Activated T-cell treated with anti-CD3 and anti-CD28 coated beads, Interleukin-2, amount 50 U/mL, for 4 hours (primary cell): ENCODE results near the gene B3GNT5. TPM values are rescaled to one million over a fixed set of nuclear protein-coding genes. Genes with fewer than 3 reads are reported as not detected.
A peak's percentile ranks its signal among the peaks of the same experiment; 100 is the strongest.

Experiments used
- ATAC-seq, 2 donors: fragments of 200-7000 bp; cut with Tn5 transposase; one replicate each; pipeline ENCODE4 v1.10.0; 2021
- DNase-seq: peaks from one replicate; pipeline ENCODE4 v3.0.0-alpha.2; 2020
- H3K27me3 Mint-ChIP-seq: one replicate; pipeline ENCODE4 v1.8.0; 2021; ENCODE audit warnings: low read depth, mixed read lengths
- H3K36me3 Mint-ChIP-seq: one replicate; pipeline ENCODE4 v1.8.0; 2022; ENCODE audit warnings: mixed read lengths; ENCODE audit not compliant: insufficient read depth
- H3K4me1 Mint-ChIP-seq: one replicate; pipeline ENCODE4 v1.8.0; 2021; ENCODE audit warnings: low read depth, mixed read lengths
- H3K4me3 Mint-ChIP-seq: one replicate; pipeline ENCODE4 v1.8.0; 2021; ENCODE audit warnings: mild to moderate bottlenecking, moderate library complexity, mixed read lengths
- H3K9me3 Mint-ChIP-seq: one replicate; pipeline ENCODE4 v1.8.0; 2021; ENCODE audit warnings: mixed read lengths
- total RNA-seq, 3 donors: library from RNA; stranded (reverse); gene quantifications; one replicate each; pipeline ENCODE4 v1.2.1, GENCODE V29; 2021

The B3GNT5 gene
- total RNA-seq, 3 donors from 2014 or later = 24.1 to 66.6 (median 34.1) TPM

DNA sequence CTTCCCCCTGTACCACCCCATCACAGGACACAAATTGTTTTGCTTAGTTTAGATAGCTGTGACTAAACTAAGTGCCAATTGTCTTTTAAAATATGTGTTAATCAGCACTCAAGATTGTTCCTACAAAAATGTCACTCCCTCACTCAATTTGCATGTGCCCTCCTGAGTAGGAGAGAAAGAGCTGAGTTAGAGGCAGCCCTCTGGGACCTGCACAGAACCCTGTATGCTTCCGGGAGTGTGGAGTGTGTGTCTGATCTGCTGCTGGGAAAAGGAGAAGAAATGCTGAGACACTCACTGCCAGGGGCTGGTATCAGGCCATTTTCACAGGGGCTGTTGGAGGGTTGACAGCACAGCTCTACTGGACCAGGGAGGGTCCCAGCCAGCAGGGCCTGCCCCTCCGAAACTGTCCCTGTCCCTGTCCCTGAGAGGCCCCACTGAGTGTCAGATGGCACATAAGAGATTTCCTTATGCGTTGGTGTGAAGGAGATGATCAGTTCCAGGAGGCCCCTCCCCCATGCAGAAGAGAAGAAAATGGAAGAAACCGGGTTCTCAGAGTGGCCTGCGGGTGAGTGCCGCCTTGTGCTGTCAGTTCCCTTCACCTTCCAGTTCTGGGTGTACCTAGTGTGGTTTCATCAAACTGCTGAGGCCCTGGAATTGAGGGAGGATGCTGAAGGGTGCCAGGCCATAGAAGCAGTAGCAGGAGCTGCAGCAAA is 3.9 kb upstream of the B3GNT5 start:
- ATAC-seq = no peak
- H3K9me3 Mint-ChIP-seq = no peaks in the 10 kb centered on the region
- H3K4me1 Mint-ChIP-seq = peaks cover 5% of the 10 kb centered on the region
- no peak overlapping the region for H3K4me3 Mint-ChIP-seq
- no peak for DNase-seq
- peaks cover 8% of the 10 kb centered on the region for H3K27me3 Mint-ChIP-seq
- H3K36me3 Mint-ChIP-seq = no peaks in the 10 kb centered on the region

DNA sequence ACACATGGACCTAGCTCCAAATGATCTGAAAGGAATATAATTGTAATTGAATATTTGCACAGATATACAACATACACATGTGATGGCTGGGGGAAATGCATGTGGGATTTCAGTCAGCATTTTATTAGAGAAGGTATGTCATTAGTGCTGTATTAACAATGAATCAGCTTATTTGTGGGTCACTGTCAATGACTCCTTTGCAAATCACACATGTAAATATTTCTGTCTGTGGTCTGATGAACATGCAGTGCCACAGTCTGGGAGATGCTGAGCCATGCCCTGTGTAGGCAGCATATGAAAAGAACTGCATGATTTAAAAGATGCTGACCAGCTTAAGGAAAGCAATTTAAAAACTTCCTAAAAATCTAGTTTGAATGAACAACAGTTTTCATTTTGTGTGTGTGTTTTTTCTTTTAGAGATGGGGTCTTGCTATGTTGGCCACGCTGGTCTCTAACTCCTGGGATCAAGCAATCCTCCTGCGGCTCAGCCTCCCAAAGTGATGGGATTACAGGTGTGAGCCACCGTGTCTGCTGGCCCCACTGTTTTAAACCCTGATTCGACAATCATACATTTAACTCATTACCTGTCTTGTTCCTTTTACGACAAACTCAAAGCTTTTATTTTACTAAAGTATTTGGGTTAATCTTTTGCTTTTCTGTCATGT is 803 bp upstream of the B3GNT5 start:
- peaks cover 14% of the 10 kb centered on the region for H3K4me1 Mint-ChIP-seq

DNA sequence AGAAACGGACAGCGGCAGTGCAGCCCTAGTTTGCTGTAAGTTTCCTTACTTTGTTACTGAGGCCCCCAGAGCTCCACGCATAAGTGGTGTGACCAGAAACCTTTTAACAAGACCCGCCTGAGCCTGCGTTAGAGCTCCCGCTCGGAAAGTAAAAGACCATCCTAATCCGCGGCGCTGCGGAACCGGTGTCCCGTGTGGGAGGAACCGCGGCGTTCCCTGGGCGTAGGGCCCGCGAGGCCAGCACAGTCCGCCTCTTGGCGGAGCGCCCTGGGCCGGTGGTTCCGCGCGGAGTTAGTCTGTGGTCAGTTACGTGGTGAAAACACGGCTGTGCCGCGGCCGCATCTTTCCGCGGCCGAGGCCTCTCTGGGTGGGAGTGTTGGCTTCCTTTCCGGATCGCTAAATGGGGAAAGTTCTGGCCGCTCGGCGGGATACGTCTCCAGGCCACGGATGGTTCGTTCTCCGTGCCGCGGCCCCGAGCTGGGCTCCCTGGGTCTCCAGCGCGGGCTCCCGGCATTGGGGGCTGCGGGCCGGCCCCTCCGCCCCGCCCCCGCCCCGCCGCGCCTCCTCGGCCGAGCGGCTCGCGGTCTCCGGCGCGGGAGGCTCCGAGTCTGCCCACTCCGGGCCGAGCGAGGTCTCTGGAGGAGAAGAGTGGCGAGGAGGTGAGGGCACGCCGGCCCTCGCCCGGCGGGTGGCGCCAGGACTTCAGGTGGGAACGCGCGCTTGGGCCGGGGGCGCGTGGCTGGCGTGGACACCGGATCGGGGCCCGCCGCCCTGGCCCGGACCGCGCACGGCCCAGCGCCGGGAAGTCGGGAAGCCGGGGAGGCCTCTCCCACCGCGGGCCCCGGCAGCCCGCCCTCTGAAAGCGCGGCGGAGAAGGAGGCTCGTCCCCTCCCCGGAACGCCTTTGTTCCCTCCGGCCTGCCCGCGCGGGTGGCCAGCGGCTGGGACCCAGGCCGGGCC is 754 bp downstream of the B3GNT5 start:
- no peaks in the 10 kb centered on the region for H3K9me3 Mint-ChIP-seq
- ATAC-seq = peak; percentile 60 to 61
- peaks cover 14% of the 10 kb centered on the region for H3K4me1 Mint-ChIP-seq
- H3K4me3 Mint-ChIP-seq = peak overlapping the region; percentile 83
- H3K27me3 Mint-ChIP-seq = peaks cover 23% of the 10 kb centered on the region
- peak; percentile 21 for DNase-seq
- H3K36me3 Mint-ChIP-seq = peaks cover 9% of the 10 kb centered on the region

More for the DNA sequence above, 803 bp upstream of the B3GNT5 start:
- peak overlapping the region; percentile 72 for H3K4me3 Mint-ChIP-seq
- DNase-seq = no peak
- ATAC-seq = no peak
- peaks cover 19% of the 10 kb centered on the region for H3K27me3 Mint-ChIP-seq
- H3K36me3 Mint-ChIP-seq = peaks cover 5% of the 10 kb centered on the region
- H3K9me3 Mint-ChIP-seq = no peaks in the 10 kb centered on the region

DNA sequence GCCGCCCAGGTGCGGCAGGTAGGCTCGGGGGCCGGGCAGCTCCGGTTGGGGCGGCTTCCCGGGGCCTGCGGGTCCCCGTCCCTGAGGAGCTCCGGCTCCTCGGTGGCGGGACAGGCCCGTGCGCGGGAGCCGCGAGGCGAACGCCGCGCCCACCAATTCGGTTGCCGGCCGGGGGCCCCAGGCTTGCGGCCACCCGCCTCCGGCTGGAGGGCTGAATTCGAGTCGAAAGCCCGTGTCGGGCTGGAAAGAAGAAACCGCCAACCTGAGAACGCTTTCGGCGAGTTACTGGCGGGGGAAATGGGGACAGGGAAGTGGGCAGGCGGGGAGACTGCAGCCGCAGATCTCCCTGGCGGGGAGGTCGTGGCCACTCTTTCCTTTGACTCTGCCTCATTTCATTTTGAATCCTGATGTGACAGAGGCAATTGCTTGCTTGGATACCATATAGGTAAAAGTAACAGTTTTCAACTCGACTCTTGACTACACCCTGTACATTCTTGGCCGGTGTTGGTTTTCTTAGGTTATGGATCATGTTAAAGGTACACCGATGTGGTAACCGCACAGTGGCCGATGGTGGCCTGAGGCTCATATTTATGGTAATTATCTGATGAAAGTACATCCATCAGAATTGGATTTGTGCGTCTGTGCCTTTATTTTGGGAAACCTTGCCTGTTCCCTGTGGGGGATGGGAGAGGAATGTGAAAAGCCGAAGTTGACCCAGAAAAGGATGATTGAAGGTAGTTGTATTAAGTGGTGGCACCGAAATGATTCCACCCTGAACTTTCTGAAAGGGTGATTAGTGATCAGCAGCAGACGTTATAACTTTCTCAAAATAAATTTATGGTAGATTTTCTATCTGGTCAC is 1.7 kb downstream of the B3GNT5 start:
- Mint-ChIP-seq H3K27me3 (peaks cover 20% of the 10 kb centered on the region), H3K4me3 (peak overlapping the region; percentile 82), H3K36me3 (peaks cover 11% of the 10 kb centered on the region), H3K4me1 (peaks cover 17% of the 10 kb centered on the region), H3K9me3 (no peaks in the 10 kb centered on the region)
- DNase-seq = no peak
- ATAC-seq = peak; percentile 30 to 35

DNA sequence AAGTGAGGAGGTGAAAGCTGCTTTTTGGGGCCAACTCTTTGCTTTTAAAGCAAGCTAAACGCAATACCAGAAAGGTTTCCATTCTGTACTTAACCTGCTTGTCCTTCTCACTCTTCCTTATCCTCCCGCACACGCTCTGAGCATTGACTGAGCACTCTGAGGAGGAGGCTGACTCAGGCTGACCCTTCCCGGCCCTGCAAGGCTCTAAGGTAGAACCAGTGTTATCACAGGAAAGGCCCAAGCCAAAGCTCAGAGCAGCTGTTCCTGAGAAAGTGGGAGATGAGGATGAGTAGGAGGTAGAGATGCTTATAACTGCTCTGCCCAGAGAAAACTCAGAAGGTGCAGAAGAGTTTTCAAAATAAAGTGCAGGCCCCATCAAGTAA is 2.3 kb downstream of the B3GNT5 start:
- ATAC-seq = no peak
- H3K36me3 Mint-ChIP-seq = peaks cover 11% of the 10 kb centered on the region
- H3K27me3 Mint-ChIP-seq = peaks cover 18% of the 10 kb centered on the region
- no peaks in the 10 kb centered on the region for H3K9me3 Mint-ChIP-seq
- peak overlapping the region; percentile 82 for H3K4me3 Mint-ChIP-seq
- peaks cover 17% of the 10 kb centered on the region for H3K4me1 Mint-ChIP-seq
- no peak for DNase-seq

DNA sequence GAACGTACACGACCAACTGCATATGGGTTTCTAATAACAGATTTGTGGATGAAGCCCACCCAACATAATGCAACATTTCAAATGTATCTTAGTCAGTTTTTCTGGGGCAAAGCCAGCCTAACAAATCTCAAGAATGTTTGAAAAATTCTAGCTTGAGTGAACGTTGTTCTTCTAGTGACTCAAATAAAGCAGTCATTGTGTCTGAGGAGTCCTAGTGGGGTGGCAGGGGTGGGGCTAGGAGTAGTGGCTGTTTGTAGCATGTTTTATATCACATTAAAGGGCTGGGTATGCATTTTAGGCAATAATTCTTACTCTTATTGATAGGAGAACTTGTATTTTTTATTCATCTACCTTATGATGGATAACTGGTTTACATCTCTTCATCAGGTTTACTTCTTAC is 6.0 kb downstream of the B3GNT5 start:
- DNase-seq = no peak
- no peak overlapping the region for H3K4me3 Mint-ChIP-seq
- peaks cover 12% of the 10 kb centered on the region for H3K4me1 Mint-ChIP-seq
- H3K9me3 Mint-ChIP-seq = no peaks in the 10 kb centered on the region
- ATAC-seq = no peak
- peaks cover 19% of the 10 kb centered on the region for H3K27me3 Mint-ChIP-seq
- H3K36me3 Mint-ChIP-seq = peaks cover 13% of the 10 kb centered on the region

DNA sequence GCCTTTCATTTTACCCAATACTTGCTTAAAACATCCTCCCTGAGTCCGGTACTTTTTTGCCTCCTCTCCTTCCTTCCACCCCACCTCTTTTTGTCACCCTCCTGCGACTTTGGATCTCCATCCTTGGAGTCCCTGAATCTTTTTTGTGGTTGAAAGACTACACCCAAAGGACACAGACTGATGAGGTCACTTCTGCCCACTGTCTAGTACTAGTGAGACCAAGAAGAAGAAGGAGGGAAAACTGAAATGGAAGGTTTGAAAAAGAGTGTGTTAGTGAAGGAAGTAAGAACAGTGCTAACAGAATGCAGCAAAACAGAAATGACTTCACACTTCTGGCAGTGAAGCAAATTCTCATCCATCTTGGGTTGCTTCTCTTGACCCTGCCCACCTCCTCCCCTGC is 6.6 kb downstream of the B3GNT5 start:
- ATAC-seq = no peak

DNA sequence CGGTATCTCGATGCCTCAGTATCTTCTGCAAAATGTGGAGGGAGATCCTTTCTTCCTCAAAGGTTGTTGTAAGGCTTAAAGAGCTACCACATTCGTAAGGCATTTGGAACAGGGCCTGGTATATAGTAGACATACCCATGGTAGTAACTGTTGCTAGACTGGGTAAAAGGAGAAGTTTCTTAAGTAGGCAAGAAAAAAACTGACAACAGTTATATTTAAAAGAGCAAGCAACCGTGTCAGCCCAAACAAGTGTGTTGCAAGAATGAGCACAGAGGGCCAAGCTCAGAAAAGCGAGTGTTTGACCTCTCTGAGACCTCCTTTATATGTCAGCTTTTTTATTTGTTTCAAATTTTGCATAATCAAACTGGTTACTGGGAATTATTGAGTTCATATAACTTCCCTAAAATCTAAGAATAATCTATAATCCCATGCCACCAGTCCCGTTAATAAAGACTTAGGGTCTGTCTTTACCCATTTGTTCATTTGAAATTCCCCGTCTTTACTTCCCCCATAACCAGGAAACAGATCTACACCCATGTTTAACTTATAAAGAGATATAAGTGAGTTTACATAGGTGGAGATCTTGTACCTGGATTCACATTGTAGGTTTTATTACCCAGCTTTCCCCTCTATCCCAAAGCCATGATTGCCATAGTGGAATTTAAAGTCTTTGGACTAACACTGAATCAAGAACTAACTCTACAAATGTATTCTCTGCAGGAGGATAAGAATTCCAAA is 7.3 kb downstream of the B3GNT5 start:
- Mint-ChIP-seq H3K27me3 (peaks cover 11% of the 10 kb centered on the region), H3K9me3 (no peaks in the 10 kb centered on the region)

More for the DNA sequence above, 6.6 kb downstream of the B3GNT5 start:
- no peak for DNase-seq
- Mint-ChIP-seq H3K36me3 (peaks cover 13% of the 10 kb centered on the region), H3K9me3 (no peaks in the 10 kb centered on the region), H3K4me3 (no peak overlapping the region), H3K27me3 (peaks cover 18% of the 10 kb centered on the region), H3K4me1 (peaks cover 11% of the 10 kb centered on the region)

DNA sequence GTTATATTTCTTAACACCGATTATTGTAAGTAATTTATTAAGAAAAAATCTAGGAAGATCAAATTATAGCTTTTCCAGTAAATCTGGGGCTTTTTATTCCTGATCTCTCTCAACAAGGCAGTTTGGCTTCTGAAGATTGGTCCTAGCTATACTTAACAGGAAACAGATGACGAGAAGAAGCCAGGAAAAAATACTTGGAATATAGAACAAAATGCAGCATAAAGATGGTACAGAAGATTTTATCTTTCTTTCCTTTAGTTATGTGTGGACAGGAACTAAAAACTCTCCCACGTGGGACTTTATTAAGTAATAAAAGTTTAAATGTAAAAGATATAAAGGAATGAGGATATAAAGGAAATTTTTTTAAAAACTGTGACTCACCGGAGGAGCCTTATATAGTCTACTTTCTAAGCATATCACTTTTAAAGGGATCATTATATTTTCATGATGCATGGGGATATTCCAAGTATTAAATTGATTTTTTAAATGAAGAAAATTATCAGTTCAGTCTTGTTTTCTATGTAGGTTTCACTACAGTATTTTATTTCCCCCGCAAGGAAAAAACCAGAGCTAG is 8.2 kb downstream of the B3GNT5 start:
- ATAC-seq = no peak
- H3K36me3 Mint-ChIP-seq = peaks cover 9% of the 10 kb centered on the region
- peaks cover 3% of the 10 kb centered on the region for H3K4me1 Mint-ChIP-seq

More for the DNA sequence above, 7.3 kb downstream of the B3GNT5 start:
- Mint-ChIP-seq H3K4me1 (peaks cover 6% of the 10 kb centered on the region), H3K4me3 (no peak overlapping the region), H3K36me3 (peaks cover 11% of the 10 kb centered on the region)
- DNase-seq (no peak), ATAC-seq (no peak)

DNA sequence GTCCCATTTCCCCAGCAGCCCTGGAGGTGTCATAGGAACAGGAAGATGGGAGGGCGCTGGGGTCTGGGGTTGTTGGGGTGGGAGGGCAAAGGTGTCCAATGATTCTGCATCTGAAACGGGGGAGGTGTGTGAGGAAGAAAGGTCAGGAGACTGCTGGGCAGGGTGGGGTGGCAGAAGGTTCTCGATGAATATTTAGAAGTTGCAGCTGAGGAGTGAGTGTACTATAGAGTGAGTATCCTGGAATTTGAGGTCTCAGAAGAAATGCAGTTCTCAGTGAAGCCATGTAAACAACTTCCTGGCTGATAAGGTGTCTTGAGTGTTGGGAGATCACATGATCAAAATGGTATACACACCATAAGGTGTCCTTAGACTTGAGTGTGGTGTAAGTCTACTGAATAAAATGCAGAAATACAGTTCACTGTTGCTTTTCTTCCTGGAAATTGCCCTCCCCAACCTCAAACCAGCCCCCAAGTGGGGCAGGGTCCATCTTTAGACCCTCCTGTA is 9.9 kb downstream of the B3GNT5 start:
- Mint-ChIP-seq H3K27me3 (peaks cover 8% of the 10 kb centered on the region), H3K4me1 (peaks cover 3% of the 10 kb centered on the region), H3K4me3 (no peak overlapping the region), H3K36me3 (peaks cover 9% of the 10 kb centered on the region), H3K9me3 (no peaks in the 10 kb centered on the region)
- no peak for DNase-seq
- no peak for ATAC-seq

More for the DNA sequence above, 8.2 kb downstream of the B3GNT5 start:
- no peak for DNase-seq
- no peaks in the 10 kb centered on the region for H3K9me3 Mint-ChIP-seq
- H3K27me3 Mint-ChIP-seq = peaks cover 8% of the 10 kb centered on the region
- no peak overlapping the region for H3K4me3 Mint-ChIP-seq

DNA sequence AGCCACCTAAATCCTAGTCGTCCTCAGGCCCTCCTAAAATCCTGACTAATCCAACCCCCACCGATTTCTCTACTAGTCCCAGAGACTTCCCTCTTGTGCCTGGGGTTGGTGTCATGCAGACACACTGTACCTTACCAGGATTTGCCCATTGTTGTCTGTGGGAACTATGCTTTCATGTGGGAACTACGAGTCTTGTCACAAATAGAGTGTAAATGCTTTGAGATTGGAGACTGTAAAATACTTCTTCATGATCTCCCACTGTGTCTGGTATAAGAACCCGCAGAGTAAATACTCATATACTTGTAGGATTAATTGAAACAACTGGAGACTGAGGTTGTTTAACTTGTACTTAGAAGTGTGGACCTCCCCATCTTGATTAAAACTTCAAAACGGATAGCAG is 11.2 kb downstream of the B3GNT5 start:
- ATAC-seq = no peak
- Mint-ChIP-seq H3K36me3 (peaks cover 17% of the 10 kb centered on the region), H3K4me3 (no peak overlapping the region), H3K27me3 (peaks cover 4% of the 10 kb centered on the region), H3K9me3 (no peaks in the 10 kb centered on the region), H3K4me1 (peaks cover 8% of the 10 kb centered on the region)
- no peak for DNase-seq

DNA sequence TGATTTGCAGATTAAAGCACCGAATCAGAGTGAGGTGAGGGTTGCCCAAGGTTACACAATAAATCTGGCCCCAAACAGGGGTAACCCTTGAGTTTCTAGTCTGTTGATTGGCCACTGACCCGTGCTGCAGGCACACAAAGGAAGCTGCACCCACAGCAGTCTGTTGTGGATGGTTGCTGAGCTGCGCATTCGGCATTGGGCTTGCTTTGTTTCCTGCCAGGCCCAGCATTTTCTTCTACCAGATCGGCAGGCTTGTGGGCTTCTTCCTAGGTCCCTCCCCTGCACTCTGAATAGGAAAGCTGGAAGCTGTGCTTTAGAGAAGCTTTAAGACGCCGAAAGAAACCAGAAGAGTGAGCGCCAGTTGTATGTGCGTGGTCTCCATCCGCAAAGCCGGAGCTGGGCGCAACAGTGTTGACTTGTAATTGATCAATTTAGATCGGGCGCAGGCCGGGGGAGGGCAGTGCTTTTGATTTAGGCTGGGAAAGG is 12.1 kb downstream of the B3GNT5 start:
- Mint-ChIP-seq H3K27me3 (peaks cover 4% of the 10 kb centered on the region), H3K4me3 (no peak overlapping the region), H3K36me3 (peaks cover 21% of the 10 kb centered on the region), H3K4me1 (peaks cover 5% of the 10 kb centered on the region), H3K9me3 (no peaks in the 10 kb centered on the region)
- DNase-seq (no peak), ATAC-seq (no peak)
